OCI-LY1 (cell line): ENCODE data around the gene SLC26A9.

ENCODE experiments used
- CTCF ChIP-seq: fragments of 200-600 bp; sonication (generic), shearing (Covaris generic); IDR thresholded peaks from 2 replicates; pipeline ENCODE4 v1.5.1; 2017; ENCODE audit warnings: mild to moderate bottlenecking, antibody characterized with exemption, low read length, moderate library complexity, mixed read lengths
- EZH2 ChIP-seq: fragments of 200-600 bp; sonication (generic), shearing (Covaris generic); IDR thresholded peaks from 2 replicates; pipeline ENCODE4 v1.8.0; 2017; ENCODE audit warnings: borderline replicate concordance, mixed run types, mild to moderate bottlenecking, antibody characterized with exemption, low read length, moderate library complexity, mixed read lengths

- no peak for TF ChIP-seq CTCF
- no peak for TF ChIP-seq EZH2
Observed at GRCh38 chr1:205896351-205896750, 46.9 kb downstream of the SLC26A9 start.
